ENCODE measurements around the gene MAML3.

Gene MAML3

DNA sequence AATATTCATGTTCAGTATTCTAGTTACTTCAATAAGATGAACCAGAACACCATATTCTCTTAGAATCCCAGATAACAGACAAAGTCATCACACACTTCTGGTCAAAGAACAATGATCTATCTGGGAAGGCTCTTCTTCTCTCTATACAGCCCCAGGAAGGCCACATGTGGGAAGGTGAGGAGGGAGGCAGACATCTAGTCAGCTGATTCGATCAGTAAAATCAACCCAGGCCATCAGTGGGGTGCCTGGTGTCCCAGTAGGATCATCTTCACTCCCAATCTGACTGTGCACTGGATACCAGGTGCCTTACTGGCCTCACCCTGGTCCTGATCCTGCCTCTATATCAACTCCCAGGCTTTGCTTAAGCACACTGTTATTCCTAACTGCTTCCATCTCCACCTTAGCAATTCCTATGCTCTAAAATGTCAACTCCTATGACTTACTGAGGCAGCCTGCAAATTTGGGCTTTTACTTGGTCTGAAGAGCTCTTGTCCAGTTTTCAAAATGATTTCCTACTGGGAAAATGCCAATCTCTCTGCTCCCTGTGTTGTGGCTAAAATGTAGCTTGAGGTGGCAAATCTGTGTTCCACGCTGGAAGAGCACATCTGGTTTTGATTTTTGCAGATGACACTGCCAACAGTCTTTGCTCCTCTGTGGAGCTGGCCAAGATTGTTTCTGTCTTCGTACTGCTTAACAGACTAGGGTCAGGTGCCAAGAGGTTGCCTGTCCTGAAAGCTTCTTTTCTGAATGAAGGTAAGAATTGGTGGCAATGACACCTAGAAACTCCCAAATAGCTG is 359.6 kb downstream of the MAML3 start:
- no peak for DNase-seq

DNA sequence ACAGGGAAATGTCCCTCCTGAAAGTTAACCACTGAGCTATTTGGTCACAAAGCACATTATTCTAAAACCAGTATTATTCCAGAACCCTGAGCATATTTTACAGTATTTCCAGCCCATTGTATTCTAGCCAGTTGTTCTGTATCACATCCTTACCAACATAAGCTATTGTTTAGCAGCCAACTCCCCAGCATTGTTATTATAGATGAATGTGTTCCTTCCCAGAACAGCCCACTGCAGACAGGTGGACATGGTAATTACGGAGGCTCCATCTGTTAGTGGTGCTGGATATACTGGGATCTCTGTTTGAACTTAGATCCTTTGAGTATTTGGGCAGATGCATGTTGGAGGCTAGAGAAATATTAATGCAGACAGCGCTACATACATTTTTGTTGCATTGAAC is 362.3 kb downstream of the MAML3 start:
- no peak for DNase-seq

DNA sequence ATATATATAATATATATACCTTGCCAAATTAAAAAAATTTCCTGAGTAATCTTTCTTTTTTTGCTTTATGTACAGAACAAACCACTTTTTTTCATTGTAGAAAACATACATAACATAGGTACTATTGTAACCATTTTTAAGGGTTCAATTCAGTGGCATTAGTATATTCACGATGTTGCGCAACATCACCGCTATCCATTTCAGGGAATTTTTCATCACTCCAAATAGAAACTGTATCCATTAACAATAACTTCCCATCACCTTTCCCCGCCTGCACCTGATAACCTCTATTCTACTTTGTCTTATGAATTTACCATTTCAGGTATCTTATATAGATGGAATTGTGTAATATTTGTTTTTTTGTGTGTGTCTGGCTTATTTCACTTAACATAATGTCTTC is 363.7 kb downstream of the MAML3 start:
- no peak for DNase-seq

DNA sequence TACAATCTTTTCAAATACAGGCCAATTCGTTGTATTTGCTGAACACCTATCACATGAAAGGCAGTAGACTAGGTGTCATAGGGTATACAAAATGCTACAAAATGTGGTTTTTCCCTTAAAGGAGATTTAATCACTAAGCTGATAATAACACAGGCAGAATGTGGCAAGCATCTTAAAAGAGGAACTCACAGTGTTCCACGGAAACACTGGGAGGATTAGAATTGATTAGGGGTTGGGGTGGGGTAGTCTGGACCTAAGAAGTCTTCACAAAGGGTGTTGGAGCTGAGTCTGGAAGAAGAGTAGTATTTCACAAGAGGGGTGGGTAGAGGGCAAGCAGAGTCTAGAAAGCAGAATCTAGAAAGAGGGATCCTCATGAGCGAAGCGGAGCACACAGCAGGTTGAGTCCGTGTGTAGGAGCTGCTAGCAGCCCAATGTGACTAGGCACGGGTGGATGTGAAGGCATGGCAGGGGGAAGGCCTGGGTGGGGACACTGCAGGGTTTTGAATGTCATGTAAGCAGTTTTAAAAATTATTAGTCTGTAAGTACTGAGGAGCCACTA is 364.8 kb downstream of the MAML3 start:
- peak; percentile 24 to 53 for DNase-seq

DNA sequence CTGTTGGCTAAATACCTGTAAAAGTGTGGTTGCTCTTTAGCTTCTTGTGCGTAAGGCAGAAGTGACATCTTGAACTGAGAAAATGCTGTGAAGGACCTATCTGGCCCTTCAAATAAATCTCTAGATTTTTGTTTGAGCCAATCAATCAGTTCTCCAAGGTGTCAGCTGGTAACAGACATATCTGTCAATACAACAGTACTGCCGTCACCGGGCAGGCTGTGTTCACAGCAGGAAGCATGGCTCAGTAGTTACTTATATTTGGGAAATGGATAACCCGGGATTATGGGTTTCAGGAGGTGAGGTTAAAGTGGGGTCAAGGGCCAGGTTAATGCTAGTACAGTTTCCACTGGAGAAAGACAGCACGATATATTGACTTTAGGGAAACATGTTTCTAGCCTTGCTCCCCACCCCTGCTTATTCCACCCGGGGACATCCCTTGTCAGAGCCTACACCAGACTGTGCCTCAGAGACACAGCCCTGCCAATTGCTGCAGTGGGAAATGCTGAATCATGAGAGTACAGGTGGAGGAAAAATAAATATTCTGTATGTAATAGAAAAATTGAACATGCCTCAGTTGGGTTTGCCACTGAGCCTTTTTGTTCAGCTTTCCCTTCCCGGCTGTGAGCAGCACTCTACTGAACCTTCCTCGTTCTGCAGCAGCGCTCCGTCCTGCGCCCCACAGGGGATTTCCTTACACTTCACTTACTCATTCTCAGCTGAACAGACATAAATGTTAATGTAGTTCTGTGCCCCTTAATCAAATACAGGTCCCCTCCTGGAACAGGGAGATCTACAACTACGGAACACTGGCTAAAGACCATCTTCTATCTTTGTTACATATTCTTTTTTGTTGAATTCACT is 367.3 kb downstream of the MAML3 start:
- no peak for DNase-seq

DNA sequence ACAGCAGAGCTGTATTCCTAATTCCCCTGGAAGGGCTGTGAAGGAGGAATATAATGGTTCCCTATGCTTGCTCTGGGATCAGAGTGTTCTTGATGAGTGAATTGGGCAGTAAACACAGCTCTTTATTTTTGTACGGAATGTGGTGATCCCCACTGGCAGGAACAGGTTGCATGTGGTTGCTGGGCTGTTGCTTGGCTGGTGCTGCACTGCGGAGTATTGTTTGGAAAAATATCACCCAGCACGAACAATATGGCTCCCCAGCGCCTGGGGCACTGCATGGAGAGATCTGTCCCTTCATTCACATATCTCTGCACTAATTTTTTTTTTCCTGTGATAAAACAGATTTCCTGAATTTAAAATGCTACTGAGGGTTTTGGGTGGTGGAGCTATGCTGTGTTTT is 368.6 kb downstream of the MAML3 start:
- no peak for DNase-seq

DNA sequence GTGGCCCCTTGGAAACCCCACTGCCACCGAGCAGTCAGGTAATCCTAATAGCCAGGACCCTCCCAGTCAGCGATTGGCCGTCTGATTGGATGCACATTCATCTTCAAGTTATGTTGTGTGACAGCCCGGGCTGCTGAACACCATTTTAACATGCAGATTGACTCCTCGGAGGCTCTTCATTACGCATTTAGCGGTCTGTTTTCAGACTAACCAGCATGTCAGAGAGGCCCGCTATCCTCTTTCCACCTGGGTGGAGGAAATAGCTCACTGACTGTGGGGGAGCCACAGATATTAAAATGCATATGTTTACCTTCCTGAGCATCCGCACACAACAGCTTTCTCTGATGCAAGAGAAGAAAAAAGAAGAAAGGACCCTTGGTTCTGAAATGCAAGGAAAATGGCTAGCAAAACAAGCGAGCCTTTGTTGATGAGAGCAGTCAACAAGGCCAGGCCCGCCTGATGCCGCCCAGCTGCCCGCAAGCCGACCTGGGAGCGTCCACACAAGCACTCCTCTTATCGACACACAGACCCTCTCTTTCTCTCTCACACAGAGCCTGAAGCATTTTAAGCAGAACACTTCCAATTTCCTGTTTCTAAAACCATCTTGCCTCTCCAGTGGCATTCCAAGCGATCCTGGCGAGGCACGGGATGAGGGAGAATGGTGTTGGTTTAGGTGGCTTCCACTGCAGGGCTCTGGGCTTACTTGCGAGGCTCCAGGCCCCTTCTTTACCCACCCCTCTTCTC is 370.1 kb downstream of the MAML3 start:
- DNase-seq, result no peak

DNA sequence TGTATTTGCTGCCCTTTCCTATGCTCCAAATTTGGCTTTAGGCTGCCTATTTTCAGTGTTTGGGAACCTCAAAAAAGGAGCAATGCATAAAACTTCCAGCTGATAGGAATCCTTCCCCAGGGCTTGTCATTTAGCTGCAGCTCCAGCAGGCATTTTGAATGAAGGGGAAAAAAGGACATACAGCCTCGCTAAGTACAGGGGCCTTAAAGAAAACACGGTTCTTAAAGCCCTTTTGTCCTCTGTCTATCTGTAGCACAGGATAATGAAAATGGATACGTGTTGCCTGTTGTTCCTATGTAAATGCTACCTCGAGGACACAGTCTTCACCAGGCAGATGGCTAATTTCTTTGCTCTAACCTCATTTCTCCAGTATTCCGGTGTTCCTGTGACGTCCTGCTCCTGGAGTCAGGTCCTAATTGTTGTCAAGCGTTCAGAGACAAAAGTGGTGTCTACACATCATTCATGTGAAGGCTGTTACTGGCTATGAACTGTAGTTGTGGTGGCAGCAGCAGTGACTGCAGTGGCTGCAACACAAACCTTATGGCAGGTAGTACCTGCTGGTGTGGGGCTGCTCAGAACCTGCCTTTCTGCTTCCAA is 371.0 kb downstream of the MAML3 start:
- DNase-seq, result no peak

DNA sequence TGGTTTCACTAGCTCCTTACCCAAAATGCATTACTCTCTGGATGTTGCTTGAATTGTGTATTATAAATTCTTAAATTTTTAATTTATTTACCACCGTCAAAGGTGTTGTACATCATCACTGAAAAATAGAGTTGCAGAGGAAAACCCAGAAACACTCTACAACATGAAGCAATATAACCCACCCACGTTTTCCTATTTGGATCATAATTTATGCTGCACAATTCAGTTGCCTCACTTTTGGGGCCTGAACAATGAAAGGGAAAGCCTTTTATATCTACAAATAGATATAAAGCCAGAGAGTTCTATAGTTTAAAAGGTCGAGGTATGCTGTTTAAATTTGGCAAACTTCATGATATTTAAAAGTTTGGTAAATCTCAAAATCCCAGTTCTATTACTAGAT is 372.9 kb downstream of the MAML3 start:
- DNase-seq, result no peak

DNA sequence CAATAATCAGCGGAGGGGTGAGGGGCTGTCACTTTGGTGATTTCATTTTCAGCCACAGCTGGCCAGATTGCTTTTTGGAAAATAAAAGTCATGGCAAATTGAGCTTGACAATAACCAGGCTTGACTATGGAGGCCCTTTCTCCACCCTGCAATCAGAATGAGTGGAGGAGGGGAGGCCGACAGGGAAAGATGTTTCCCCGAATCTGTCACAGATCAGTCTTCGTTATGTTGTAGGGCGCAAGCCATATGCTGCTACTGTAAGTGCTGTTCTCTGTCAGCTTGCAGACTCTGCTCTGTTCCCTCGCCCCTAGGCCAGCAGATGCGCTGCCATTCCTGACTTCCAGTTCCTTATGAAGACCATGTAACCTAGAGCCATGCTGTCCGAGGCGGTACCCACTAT is 374.3 kb downstream of the MAML3 start:
- no peak for DNase-seq

DNA sequence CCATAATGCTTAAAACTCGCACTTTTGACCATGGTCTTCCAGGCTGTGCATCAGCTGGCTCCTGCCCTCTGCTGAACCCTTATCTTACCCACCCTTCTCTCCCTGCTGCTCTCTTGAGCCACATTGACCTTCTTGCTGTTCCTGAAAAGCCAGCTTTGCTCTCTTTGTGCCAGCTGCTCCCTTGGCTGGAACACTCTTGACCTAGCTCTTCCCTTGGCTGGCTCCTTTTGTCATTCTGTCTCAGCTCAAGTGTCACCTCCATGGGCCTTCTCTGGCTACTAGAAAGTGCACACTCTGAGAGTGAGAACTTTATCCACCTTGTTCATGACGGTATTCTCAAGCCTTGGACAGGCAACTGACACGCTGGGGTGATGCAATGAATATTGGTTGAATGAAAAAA is 376.2 kb downstream of the MAML3 start:
- no peak for DNase-seq

DNA sequence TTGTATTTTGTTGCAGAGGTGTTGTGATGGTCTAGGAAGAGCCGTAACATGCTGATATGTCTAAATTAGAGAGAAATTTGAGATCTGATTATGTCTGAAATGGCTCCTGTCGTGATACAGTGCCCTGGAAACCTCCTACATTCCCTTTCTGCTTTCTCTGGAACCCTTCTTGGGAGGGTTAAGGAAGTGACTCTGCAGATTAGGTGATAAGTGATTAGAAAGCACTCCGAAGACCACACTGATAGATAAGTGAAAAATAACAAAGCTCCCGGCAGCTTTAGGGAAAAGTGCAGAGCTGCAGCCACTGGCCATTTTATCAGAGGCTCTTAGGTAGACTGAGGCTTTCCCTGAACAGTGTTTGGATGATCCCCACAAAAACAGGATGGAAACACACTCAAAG is 377.7 kb downstream of the MAML3 start:
- DNase-seq, result no peak

DNA sequence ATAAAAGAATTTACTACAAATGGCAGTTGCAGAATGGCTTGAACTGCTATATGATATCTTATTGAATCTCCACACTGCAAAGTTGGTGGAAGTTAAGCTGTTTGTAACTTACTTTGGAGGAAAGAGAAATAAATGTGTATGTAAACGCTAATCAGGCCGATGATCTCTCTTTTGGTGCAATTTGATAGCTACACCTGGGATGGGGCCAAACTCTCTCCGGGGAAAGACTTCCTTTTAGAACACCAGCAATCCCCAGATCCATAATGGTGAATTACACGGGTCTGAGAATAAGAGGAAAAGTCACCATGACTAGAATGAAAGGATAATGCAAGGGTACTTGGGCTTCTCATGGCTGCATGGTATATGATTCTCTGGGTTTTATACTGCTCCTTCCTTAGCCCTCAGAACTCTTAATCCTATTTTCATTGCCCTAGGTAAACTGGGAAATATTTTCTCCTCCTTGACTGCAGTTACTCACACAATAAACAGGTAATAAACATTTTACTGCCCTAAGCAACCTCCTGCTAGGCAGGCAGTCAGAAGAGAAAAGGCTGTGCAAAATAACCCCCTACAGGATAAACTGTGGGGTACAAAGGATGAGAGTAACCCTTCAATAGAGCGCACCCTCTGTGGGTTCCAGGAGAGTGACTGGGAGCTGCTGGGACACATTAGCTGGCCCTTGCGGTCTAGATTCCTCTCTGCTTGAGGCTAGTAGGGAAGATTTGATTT is 379.1 kb downstream of the MAML3 start:
- no peak for DNase-seq

DNA sequence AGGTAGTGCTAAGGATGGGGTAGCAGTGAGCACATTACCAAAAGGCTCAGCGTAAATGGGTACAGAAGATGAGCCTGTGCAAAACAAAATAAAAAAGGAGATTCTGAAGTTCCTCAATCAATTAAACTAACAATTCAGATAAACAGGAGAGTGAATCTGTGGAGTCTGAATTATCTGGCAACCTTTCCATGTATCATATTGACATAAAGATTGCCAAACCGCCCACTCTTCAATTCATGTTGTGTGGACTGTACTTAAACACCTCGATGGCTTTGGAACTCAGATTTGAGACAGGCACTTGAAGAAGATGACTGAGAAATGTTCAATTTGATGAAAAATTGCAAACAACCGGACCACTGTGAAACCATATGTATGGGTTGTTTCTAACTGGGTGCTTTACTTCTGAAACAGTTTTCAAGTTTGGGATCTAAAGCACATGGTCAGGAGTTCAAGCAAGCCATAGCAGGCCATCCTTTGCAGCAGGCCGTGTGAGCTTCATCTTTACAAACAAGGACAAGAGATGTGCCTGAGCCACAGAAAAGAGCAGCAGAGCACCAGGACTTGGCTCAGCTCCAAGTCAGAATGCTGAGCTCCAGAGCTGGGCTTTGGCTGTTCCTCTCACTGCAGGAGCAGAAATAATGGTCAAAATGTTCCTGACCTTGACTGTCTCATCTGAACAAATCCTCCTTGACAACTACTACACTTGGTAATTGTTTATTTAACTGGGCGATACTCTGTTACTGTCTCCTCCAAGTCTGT is 380.2 kb downstream of the MAML3 start:
- no peak for DNase-seq

DNA sequence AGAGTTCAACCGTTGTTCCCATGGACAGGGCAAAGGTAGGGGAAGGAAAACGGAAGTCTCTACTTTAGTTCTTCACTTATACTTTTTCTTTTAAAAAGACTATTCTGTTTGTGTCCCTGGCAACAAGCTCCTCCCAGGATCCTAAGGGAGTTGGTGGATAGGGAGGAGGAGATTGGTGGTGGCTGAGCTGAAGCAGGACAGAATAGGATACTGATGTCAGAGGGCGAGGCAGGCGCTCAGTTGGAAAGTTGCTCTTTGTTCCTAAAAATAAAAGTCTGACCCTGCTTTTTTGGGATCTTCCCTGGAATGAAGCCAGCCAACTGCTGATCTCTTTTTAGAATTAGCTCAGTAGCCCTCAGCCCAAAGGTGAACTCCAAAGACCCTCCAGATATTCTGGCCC is 383.6 kb downstream of the MAML3 start:
- no peak for DNase-seq

DNA sequence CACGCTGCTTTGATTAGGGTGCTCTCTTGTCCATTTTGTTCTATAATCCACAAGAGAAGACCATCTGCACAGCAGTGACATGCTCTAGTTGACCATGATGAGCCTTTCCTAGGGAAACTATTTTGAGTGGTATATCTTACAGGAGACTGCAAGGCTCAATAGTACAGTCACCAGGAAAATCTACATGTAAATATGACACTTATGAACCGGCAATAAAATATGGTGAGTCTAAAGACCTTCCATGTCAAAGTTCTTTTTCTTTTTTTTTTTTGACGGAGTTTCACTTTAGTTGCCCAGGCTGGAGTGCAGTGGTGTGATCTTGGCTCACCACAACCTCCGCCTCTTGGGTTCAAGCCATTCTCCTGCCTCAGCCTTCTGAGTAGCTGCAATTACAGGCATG is 384.6 kb downstream of the MAML3 start:
- no peak for DNase-seq

DNA sequence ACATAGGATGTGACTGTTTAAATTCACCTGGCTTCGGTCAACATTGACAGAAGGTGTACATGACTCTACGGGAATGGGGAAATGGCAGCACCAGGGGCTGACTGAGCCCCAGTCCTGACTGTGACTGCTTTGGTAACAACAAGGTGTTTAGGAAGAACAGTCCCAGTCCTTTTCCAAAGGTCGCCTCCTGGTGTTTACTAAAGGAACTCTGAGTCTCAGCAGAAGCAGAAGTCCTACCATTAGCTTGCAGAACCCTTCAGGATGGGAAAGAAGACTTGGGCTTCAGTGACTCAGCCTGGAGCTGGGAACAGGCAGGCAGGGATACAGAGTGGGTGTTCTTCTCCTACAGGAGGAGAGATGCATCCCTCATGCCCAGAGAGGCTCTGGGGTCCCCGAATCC is 385.1 kb downstream of the MAML3 start:
- no peak for DNase-seq

DNA sequence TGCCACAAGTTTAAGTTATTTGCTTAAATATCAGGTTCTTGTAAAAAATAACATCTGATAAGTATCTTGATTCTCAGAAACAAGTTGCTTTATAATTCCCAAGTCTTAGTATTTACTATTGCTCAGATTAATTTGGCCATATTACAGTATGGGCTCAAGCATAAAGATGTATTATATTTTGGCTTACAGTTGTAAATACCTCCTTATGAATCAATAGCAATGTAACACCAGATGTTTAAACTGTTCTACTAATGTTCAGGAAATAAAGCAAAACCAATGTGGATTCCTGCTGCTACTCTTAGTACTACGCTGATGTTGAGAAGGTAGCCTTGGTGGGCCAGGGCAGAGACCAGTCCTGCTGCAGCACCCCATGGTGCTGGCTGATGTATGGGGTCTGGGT is 385.6 kb downstream of the MAML3 start:
- no peak for DNase-seq

DNA sequence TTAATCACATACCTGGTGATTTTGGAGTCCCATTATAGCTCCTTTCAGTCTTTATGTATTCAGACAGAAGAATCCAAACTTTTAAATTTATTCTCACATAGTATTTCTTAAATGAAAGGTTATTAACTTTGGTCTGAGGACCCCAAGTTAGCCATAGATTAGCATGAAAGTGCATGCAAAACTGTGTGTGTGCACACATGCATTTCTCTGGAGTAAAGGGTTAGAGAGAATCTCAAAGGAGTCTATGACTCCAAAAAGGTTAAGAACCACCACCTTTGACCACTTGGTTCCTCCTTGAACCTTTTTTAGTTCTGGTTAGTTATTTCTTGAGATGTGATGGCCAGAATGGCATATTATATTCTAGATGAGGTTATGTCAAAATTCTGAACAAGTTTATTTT is 386.4 kb downstream of the MAML3 start:
- DNase-seq, result no peak

DNA sequence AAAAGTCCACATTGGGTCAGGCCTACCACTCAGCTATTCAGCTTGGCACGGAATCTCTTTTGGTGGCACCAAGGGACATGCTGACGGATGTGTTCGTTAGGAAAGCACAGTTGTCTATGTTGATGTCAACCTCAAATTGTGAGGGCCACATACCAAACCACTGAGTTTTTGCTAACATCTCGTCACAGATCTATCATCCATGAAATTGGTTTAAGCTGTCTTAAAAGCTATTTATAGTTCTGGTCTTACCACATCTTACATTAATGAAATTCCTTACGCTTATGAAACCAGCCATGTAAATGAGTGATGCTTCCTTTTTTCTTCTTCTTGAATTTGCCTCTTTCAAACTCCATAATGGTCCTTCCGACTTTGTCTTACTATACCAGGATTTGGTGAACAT is 386.8 kb downstream of the MAML3 start:
- no peak for DNase-seq

DNA sequence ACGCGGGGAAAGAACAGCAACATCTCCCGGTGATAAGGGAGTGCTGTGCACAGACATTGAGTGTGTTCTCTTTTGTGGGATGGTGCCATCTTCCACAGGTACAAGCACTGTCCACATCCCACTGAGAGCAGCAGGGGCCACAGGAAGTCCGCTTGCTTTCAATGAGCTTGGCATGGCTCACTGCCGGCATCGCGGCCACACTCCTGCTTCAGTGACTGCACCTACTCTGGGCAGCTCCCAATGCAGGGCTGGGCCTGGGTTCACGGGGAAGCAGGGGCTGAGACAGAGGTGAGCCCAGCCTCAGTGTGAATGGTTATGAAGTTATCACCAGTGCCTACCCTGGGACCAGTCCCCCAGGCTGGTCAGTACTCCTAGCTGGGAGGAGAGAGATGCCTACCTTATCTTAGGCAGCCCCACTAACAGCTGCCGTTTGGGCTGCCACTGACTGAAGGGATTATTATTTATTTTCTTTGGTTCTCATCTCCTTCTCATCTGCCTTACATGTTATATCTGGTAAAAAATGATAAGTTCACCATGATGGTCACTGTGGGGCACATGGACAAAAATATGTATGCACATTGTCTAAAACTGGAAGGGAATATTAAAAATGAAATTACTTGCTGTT is 389.2 kb downstream of the MAML3 start:
- DNase-seq, result no peak
